Stimulated activated CD4-positive, alpha-beta T cell treated with anti-CD3 and anti-CD28 coated beads, Interleukin-4, amount 100 ng/mL, for 1 hour (primary cell): Measurements from ENCODE around the gene ATG2A.

ENCODE experiments used
- DNase-seq: peaks from one replicate; pipeline ENCODE4 v3.0.0-alpha.2; 2020

Gene ATG2A

GRCh38 chr11:64867748-64868462 is 49.1 kb downstream of the ATG2A start:
- DNase-seq = peak; percentile 40

DNA sequence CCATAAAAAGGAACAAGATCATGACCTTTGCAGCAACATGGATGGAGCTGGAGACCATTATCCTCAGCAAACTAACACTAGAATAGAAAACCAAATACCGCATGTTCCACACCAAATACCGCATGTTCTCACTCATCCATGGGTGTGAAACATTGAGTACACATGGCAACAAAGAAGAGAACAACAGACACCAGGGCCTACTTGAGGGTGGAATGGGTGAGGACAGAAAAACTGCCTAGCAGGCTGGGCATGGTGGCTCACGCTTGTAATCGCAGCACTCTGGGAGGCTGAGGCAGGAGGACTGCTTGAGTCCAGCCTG is 50.9 kb downstream of the ATG2A start:
- no peak for DNase-seq

DNA sequence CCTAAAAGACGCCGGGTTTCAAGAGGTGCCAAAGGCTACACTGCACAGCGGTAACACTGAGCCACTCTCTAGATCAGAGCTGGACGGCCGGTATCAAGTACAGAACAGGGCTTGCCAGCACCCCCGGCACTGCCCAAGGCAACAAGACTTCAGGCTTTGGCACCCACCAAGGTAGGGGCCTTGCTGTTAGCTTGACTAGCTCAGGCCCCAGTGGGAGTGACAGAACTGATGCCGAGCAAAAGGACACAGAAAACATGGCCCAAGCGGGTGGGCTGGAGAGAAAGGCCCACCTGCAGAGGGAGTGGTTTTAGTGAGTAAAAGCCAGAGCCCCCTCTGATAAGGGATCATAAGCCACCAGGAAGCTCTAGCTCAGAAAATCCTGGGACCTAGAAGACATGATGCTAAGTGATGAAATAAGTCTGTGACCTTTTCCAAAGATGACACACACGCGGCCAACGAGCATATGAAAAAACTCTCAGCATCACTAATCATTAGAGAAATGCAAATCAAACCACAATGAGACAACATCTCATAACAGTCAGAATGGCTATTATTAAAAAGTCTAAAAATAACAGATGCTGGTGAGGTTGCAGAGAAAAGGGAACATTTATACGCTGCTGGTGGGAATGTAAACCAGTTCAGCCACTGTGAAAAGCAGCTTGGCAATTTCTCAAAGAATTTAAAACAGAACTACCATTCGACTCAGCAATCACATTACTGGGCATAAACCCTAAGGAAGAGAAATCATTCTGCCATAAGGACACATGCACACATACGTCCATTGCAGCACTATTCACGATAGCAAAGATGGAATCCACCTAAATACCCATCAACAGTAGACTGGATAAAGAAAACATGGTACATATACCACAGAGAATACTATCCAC is 51.5 kb downstream of the ATG2A start:
- peak; percentile 16 for DNase-seq

DNA sequence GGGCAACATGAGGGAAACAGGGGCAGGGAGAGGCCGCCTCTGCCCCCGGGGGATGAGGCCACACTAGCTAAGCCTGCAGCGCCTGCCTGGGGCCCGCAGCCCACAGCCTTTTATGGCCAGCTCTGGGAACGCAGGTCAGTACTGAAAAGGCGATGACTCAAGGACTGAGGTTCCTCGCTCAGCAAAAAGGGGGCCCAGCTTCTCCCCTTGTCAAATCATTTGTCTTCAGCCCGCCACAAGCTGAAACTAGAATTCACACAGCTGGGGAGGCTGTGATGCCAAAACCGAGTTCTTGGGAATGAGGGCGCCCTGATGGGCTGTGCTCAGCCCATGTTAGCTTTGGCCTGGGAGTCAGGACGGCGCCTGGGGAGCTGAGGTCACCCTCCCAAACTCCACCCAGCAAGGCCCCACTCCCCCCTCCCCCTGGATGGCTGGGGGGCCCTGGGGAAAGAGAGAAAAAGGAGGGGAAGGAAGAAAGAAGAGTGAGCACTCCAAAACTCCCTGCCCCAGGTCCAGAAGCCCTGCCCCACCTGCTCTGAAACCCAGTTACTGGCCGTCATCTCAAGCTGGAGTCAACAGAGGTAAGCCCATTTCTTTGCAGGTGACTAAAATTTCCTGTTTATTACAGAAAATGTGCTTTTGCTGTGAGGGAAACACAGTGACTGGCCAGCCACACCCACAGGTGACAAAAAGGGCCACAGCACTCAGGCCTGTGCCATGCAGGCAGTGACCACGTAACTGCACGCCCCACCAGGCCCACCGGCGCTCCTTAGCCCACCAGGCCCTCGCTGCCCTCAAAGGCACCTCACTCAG is 52.3 kb downstream of the ATG2A start:
- peak; percentile 54 for DNase-seq

- DNase-seq = no peak
Observed at GRCh38 chr11:64864135-64864472, 52.9 kb downstream of the ATG2A start.

GRCh38 chr11:64863391-64864060 is 53.5 kb downstream of the ATG2A start:
- no peak for DNase-seq

- no peak for DNase-seq
Observed at GRCh38 chr11:64862987-64863390, 54.0 kb downstream of the ATG2A start.

DNA sequence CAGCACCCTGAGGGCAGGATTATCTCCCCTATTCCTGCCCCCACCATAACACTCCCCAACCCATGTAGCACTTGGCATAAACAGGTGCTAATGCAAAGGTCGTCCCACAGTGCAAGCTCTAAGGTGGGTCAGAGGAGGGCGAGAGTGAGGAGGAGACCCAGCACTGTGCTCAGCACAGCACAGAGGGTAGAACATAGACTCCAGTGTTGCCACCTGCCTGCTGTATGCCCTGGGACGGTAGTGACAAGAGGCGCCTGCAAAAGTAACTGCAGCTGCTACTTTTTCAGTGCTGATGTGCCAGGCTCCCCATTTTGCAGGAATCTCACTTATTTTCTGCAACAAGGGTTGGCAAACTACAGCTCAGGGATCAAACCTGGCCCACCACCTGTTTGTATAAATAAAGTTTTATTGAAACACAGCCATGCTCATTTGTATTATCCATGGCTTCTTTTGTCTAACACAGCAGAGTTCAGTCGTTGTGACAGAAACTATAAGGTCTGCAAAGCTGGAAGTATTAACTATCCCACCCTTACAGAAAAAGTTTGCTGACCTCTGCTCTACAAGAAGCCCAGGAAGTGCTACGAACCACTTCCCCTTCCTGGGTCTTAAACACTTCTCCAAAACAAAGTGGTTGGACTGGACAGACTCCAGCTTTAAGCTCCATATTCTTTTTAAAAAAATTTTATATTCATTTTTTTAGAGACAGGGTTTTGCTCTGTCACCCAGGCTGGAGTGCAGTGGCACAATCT is 55.6 kb downstream of the ATG2A start:
- no peak for DNase-seq

DNA sequence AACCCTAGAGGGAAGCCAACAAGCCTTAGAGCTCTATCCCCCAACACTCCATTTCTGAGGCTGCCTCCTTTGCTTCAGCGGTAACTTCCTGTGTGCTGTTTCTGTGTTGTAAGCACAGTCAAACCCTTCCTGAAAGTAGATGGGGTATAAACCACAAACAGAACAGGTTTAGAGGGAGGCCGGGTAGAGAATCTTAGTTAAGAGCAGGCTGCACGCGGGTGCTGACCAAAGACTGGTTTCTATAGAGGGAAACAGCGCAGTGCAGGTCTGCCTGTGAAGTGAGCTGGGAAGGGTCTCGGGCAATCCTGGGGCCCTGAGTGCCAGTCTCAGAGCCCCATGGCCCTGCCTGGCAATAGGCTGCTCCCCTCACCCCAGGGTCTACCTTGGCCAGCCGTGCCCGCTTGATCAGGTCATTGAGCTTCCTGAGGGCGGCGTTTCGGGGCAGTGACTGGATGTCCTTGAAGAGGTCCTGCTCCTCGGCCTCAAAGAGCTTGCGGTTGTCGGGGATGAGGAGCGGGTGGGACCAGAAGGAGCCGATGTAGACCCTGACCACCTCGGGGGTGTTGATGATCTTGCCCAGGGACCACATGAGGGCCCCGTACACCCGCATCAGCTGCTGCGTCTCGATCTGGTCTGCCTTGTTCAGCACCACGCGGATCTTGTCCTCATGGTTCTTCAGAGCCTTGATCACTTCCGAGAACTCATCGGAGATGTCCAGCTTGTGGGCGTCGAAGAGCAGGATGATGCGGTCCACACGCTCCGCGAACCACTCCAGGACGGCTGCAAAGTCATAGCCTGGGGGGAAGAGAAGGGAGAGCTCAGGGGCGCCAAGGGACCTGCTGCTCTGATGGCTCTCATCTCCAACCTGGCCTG is 57.2 kb downstream of the ATG2A start:
- DNase-seq = peak; percentile 51

DNA sequence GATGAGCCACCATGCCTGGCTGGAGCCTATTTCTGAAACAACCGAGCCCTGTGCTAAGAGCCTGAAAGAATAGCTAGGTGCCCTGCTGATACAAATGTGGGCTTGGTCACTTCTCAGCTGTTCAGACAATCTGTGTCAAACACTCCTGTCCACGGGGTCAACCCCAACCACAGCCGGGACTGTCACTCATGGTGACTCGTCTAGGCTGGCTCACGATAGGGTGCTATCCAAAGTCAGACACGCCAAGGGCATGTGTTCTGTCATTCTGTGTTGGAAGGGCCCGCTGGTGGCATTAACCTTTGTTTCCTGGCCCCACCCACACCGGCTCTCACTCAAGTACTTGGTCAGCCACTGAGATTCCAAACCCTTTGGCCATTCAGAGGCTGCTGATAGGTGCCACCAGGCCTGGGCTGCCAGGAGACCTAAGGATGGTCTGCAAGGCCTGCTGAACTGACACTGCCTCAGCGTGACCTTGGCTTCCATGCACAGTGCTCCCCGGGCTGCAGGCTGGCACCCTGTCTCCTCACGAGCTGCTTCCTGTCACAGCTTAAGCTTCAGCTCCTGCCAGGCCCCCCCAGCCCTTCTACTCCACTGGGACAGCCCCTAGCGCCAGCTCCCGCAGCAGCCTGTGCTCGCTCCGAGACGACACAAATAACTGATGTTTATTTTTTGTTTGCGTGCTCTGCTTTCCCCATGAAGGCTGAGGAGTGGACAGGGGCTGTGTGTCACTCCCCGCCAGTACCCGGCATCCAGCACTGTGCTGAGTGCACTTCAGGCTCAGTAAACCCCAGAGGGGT is 58.3 kb downstream of the ATG2A start:
- DNase-seq = peak; percentile 60

DNA sequence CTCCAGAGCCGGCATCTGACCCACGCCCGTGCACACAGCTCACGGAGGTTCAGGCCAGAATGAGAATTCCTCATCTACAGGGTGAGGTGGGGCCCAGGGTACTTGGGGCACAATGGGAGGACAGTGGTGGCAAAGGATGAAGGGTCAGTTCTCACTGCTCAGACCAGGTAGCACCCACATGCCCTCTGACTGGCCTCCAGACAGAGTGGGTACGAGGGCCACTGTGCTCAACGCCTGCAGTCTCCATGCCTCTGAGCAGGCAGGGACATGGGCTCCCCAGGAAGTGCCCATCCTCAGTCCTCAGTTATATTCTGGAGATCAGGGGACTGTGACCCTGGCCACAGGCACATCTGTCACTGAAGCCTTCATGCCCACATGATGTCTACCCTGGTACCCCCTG is 59.5 kb downstream of the ATG2A start:
- DNase-seq = no peak

GRCh38 chr11:64856382-64857227 is 60.4 kb downstream of the ATG2A start:
- peak; percentile 59 for DNase-seq

DNA sequence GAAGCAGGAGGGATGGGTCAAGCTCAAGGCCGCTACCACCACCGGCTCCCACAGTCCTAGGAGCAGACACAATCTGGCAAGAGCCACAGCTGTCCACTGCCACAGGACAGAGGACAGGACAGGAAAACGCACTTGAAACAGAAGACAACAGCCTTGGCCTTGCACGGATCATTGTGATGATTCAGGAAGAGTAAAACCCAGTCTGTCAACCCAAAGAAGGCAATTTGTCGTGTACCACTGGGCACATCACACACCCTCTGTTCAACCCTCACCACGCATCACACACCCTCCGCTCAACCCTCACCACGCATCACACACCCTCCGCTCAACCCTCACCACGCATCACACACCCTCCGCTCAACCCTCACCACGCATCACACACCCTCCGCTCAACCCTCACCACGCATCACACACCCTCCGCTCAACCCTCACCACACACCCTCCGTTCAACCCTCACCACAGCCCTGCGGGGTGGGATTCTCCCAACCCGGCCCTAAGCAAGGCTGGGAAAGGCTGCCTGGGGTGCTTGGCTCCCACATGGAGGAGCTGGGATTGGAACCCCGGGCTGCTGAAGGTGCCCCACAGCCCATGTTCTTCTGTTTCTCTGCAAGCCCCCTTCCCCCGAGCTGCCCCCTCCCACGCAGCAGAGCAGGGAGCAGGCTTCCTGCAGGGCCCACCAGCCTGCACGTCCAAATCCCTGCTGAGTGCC is 61.3 kb downstream of the ATG2A start:
- DNase-seq = no peak

- DNase-seq = peak; percentile 61
Observed at GRCh38 chr11:64854534-64855502, 62.2 kb downstream of the ATG2A start.

DNA sequence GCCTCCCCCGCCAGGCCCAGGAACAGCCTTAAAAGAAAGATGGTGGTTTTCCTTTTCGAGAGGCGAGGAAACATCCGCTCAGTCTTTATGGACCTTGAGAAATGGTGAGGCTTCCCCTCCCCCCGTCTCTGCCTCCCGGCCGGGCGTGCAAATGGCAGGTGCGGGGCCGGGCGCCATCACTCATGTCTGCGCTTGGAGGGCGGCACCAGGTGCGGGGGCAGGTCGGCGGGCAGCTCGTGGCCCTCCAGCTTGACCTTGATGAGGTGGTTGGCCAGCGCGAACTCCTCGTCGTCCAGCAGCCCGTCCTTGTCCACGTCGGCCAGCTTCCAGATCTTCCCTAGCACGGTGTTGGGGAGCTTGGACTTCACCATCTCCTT is 62.9 kb downstream of the ATG2A start:
- no peak for DNase-seq

- no peak for DNase-seq
Observed at GRCh38 chr11:64853709-64854108, 63.3 kb downstream of the ATG2A start.

- DNase-seq = no peak
Observed at GRCh38 chr11:64852804-64853509, 64.1 kb downstream of the ATG2A start.
